NCI-H1048 (cell line): ENCODE data around the gene R3HDM2.

Source experiments
- DNase-seq: peaks from one replicate; lab custom pipeline; 2025; lab: John Stamatoyannopoulos, UW

Gene R3HDM2

DNA sequence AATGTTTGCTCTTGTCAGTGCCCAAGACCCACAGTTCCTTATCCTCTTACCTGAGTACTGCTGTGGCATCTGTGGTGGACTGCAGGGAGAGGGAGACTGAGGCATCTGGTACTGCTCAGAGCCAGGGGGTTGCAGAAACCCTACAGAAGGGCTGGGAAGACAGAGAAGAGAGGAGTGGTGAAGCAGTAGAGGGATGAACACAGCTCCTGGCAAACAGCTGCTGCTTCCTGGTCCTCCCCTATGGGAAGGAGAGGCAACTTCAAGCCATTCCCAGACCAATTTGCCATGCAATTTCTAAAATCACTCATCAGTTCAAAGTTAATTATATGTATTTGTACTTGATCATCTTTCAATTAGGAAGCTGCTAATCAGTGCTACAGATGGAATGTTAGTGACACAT, 164.2 kb downstream of the R3HDM2 start:
- DNase-seq = no peak

DNA sequence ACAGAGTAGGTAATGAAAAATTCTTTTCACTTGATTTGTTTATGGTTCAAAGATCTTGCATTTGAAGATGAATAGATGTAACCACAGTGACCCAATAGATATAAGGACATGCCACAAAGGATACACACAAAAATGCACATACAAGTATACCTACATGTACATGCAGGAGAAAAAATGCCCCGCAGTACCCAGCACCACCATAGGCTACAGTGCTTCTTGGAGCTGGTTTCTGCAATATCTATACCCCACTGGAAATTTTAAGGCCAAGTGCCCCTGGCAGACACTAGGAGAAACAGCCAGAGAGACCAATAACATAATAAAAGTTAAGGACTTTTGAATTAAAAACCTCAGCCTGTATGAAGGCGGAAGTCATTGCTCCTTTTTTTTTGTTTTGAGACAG, 167.7 kb downstream of the R3HDM2 start:
- no peak for DNase-seq

DNA sequence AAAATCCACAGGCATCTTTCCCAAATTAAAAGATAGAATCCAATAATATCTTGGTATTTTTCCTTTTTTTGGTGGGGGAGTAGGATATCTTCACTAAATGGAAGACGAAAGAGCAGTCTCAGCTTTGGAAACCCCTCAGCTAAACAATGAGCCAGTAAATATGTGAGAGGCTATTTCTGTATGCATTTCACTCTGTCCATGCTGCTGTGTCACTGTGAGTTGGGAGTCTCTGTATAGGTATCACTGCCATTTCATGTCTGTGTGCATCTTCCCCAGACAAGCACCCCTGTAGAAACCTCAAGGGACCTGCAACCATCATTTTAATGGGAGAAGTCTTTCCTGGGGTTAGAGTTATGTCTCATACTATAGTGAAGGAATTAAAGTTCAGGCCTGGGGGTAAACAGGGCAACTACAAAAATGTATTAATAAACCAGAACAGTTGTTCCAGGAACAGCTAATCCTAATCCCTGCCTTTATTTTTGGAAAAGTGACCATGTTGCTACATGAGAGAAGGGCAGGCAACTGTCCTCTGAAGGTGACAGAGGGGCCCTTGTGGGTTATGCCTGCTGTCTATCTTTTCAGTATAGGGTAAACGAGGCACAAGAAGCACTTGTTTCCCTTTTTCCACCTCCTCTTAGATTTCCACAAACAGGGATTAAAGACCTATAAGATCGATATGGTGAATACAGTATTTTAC, 168.6 kb downstream of the R3HDM2 start:
- DNase-seq = no peak

DNA sequence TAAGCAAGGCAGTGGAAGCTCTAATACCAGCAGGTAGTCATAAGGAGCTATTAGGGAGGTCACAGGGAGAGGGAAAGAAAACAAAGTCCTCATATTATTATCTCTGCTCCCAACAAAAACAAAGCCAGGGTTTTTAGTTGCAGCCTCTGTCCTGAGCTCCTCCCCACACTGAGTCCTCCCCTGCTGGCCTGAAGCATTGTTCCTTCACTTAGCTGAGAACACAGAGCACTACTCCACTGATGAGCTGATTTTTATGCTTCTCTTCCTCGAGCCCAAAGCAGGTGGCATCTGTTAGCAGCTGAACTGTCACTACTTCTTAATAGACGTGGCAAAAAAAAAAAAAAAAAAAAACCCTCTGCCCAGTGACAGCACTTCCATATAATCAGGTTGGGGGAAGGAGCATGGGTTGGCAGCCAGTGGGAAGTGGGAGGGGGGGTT, 169.4 kb downstream of the R3HDM2 start:
- DNase-seq = no peak

DNA sequence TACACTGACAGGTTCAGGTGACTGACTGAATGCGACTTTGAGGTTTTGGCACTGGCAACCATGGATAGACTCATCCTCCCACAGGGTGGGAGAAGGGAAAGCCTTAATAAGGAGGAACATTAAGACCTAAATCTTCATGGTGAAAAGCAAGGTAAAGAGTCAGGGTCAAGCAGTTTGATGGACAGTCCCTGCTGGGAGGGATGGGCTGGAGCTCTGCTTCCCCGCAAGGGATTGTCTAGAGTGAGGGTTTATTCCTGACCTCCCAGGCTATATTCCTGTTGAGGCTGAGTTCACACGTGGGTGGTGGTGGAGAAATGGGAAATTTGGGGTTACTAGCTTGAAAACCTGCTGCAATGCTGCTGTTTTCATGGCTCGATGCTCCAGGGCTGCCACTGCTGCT, 170.5 kb downstream of the R3HDM2 start:
- no peak for DNase-seq

DNA sequence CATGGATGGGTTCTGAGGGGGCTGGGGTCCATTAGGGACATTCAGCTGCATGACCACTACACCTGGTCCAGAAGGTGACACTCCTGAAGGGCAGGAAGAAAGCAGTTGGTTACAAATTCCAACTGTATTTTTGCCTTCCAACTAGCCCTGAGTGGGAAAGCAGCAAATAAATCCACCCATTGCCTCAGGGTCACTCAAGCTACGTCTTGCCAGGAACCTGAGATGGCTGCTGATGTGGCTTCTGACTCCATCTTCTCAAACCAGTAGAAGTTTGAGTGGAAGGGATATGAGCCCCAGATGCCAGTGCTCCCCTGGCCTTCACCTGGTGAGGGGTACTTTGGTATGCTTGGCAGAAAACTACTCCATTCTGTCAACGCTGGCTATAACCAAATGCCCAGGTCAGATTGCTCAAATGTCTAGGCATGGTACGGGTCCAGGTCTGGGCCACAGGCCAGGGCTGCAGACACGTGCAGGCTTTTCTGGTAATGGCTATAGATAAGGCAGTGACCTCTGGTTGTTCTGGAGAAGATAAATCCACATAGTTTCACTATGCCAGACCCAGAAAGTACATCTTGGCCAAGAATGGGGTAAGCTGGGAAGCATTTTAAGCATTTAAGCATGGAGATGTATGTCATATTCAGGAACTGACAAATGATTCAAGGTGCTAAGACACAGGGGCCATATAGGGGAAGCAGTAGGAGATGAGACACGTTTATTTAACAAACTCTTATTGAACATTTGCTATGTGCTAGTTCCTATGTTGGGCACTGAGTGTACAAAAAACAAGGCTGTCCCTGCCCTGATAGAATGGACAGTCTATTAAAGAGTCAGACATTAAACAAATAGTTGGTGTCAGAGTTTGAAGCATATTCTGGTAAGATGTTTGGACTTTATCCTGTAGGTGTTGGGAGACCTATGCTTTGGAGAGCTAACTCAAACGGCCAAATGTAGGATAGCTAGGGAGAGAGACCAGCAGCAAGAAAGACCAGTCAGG, 171.6 kb downstream of the R3HDM2 start:
- DNase-seq = no peak

DNA sequence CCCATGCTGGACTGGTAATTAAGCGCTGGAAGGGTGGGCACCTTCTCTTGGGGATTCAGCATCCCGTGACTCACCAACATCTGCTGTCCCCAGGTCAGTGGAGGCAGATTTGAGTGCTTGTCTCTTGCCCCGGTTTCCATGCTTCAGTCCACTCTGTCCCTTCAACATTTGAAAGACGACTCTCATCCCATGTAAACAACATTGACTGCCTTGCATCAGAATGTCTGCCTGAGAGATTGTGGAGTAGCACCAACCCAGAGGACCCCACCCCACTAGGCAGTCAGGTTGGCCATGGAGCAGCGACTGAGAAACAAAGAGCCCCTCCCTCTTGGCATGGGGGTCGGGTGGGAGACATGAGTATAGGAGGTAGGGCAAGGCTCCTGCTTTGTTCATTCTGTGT, 174.9 kb downstream of the R3HDM2 start:
- DNase-seq = no peak

DNA sequence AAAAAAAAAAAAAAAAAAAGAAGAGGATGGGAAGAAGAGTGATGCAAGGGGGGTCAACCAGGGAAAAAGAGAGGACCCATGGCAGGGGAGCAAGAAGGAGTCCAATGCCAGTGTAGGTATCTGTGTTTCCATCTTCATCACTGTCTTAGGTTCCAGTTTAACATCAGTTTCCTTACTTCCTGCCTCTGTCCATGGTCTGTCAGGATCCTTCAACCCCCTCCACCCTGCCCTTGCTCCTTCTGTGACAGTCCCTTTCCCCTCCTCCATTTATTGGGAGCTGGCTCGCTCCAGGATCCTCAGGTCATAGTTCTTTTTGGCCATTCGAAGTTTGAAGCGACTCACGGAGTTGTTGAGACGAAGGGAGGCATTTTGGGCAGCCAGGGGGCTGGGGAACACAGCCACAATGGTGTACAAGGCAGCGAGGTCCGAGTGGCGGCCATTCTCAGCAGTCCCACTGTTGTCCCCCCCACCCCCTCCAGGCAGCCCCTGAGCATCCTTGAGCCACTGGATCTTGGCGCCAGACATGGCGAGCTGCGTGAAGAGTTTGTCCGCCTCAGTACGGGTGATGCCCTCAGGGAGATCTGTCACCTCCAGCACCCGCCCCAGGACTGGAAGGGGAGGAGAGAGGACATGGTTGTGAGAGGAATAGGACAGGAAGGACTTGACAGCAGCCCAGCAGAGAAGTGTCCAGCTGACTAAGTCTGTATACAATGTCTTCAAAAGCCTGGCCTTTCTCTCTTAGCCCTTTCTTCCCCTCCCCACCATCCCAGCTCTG, 176.2 kb downstream of the R3HDM2 start:
- no peak for DNase-seq

DNA sequence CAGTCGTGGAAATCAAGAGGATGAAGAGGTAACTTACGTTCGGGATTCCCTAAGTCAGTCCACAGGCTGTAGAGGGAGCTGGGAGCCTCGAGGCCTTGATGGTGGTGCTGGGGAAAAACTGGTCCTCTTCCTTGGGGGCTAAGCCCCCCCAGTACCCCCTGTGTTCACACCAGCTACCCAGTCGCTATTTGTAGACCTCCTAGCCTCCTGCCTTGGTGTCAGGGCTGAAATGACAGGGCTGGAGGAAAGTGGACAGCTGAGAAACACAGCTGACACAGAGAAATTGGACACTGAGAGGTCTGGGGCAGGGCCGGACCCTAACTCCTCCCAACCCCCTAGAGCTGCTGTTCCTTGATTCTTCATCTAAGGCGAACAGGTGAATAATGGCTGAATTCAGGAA, 179.9 kb downstream of the R3HDM2 start, which contains the start of gene STAC3:
Gene STAC3, minus strand, starts transcription at position 232 of the 400 bp plus-strand sequence. CDS start 1,551 bp downstream, outside the sequence.
- no peak for DNase-seq

DNA sequence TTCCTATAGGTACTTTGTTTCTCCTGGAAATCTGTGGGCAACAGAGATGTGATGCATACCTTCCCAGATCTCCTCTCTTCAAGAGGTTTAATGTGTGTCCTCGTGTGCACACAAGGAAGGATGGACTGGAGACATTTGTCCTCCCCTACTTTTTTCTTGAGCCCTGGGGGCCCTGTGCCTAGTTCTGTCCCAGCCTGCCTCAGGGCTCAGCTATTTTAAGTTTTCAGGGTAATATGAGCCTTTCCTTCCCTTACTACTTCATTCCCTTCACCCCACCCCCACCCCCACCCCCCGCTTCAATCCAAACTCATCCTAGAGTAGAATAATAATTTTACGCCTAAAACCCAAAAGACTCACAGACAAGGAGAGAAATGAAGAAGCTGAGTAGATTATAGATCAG, 180.3 kb downstream of the R3HDM2 start:
- DNase-seq = no peak

DNA sequence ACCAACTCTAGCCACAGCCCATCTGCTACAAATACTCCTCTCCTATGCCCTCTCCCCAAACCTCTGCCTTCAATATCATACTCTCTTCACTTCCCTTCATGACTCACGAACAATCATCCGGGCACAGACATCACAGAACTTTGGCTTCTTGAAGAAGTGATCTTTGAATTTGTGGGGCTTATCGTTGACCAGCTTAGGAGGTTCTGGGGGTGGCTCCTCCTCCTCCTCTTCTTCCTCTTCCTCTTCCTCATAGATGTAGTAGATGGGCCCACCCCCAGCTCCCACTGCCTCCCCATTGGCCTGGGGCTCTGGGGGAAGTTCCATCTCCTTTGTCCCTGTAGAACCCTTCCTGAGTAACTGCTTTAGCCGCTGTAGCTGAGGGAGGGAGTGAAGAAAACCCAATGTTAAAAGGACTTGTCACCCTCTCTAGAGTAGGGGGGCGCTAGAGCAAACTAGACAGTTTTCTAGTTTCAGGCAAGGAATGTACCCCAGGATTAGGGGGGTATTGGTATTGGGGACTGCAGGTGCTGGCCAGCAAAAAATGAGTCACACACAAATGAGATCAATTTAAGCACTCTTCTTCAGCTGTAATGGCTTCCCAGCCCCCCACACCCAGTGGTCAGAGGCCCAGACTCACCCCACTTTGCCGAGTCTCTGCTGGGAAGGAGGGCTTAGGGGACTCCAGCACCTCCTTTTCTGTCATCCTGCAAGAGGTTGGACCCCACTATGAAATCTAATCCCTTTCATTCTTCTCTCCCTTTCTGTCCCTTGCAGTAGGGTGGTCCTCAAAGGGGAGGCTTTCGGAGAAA, 181.7 kb downstream of the R3HDM2 start:
- no peak for DNase-seq

DNA sequence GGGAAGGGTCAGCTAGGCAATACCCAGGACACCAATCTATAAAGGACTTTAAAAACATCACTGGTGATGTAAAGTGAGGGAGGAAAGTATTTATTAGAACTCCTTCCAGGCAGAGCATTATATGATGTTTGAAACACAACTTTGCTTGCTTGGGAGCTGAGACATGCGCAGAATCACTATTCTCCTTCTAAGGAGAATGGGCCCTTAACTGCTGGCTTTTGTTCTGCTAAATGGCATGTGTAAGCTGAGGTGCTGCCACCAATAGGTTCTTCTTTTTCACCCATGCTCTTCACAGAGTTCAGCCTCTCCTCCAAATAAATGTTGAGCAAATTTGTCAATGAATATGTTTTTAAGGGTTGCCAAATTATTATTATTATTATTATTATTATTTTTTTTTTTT, 183.8 kb downstream of the R3HDM2 start:
- DNase-seq = no peak

DNA sequence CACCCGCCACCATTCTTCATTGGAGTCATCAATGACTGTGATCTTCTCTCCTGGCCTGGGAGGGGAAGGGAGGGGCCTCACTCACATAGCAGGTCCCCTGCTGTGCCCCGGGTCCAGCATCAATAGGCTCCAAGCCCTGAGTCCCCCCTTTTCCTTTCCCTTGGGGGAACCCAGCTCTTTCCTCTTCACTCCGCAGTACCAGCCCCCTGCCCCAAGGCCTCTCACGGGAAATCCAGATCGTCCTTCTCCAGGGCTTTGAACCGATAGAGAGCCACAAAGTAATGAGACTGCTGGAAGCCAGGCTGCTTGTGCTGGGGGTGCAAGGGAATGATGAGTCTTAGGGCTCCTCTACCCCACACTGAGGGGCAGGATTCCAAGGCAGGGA, 186.5 kb downstream of the R3HDM2 start:
- DNase-seq = no peak

DNA sequence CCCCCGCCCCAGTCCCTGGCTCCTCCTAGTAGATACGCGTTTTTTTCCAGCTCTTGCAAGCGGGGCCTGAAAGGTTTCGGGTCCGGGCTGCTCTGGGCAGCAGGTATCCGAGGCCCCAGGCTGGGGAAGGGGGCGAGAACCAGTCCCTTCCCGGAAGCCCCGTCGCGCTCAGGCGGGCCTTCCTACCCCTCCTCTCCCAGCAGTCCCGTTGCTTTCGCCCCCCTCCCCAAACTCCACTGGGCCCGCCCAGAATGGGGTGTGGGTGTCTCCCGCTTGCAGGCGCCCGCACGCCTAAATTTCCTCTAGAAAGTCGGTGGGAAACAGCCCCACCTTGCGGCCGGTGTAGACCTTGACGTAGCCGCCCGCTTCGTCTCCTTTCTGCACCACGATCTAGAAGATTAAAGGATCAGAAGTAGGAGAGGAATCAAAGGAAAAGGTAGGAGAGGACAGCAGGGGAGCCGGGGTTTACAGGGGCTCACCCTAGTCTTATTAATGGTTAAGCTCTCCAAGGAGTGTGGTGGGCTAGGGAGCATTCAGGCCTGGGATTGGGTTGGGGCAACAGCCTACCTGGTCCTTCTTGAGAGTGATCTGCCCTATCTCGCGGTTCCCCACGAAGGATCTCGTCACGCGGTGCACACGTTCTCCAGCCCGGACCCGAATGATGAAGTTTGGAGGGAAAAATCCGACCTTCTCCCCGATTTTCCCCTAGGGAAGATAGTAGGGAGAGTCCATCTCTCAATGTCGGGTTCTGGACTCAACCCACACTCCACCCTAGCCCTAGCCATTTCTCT, 187.1 kb downstream of the R3HDM2 start:
- DNase-seq = peak; percentile 70

DNA sequence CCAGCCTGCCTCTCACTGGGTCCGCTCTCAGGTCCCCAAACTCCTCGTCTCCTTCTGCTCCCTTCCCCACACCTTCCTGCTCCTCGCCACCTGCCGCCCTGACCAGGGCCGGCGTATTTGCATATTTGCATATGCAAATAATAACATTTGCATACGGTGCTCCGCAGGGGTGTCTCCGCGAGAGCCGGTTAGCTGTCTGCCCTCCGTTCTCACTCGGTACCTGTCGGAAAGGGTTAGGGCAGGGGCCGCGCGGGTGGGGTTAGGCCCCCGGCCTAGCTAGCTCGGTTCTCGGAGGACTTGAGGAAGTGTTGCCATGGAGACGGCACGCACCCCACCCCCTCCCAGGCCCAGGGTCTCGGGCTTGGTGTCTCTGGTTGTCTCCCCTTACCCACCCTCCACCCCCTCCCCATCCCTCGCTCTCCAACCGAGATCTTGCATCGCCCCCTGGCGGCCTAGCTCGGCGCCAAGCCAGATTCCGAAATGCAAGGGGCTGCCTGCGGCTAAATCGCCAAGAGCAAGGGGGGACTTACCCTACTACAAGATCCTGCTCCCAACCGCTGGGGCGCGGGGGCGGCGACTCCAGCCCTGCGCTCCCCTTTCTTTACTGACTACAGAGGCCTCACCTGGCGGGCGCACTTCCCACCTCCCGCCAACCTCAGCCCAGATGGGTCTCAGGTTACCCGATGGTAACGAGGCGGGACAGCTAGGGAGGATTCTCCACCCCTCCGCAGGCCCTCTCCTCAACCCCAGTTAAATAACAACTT, 188.0 kb downstream of the R3HDM2 start:
- peak; percentile 80 for DNase-seq

DNA sequence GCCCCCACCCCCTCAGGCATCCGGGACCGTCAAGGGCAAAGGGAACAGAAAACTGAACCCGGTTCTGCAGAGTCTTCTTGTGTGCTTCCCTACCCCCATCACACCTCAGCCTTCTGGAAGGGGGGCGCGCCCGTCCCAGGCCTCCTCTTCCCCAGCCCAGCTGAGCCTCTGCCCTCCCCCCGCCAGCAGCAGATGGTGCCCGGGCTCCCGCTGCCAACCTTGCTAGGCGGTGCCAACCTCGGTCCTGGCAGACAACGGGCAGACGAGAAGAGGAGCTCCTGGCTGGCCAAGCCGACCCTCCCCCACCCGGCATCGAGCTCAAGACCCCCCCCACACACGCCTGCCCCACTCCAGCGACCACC, 188.5 kb downstream of the R3HDM2 start:
- peak; percentile 62 for DNase-seq

DNA sequence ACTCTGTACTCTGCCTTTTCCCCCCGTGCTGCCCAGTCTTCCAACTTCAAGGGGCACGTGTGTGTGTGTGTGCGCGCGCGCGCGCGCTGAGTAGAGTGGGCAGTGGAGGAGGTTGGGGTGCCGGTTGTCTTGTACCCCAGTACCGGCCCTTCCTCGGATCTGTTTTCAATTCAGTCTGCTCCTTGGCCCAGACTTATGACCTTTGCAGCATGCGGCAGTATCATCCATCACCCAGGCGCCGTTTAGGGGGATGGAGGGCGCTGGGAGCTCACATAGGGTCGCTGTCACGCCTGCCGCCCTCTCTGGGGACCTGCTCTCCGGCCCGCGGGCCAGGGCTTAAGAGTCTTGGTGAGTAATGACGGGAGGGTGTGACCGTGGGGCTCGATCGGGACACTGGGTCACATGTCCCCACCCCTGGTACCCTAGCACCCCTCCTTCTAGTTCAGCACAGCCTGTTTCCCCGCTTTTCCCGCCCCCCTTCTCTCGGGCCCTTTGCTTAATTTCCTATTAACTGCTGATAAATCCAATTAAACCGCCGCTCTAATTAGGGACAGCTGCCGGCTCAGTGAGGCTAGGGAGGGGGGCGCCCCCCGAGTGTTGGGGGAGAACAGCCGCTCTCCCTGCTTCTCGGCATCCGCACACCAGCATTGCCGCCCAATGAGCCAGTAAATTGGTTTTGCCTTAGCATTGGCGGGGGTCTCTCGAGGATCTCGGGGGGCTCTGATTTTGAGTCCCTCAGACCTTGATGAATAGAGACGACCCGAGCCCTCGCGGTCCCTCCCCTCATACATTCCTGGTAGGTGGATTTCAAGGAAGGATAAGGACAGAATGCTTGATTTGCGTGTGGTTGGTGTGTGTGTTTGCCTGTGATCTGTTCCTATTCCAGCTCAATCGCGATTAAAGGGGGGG, 189.2 kb downstream of the R3HDM2 start:
- no peak for DNase-seq

DNA sequence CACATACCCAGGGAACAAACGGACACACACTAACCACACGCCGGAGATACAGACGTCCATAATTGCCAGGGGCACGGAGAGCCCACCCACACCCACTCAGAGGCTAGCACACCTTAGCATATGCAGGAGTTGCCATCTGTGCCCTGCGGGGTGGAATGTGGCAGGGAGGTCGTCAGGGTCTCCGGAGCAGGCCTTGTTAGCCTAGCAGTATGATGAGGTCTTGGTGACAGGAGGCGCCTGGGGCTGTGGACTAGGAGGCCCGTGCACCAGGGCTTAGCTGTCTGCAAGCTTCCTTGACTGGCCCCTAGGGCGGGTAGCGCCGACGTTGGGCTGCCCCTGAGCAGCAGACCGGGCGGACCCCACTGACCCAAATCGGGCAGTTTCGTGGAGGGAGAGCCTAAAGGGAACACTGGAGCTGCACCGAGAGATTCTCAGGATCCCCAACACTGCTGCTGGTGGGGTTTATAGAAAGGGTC, 189.9 kb downstream of the R3HDM2 start:
- DNase-seq = no peak
